GM18505 (cell line): ENCODE measurements around the gene REXO5.
"Not testable (repeated sequence)": the region's sequence is repeated elsewhere in the genome, so short reads cannot be mapped to it uniquely, and the experiment has no call there.

Source experiments
- ATAC-seq: cut with Tn5 transposase; IDR thresholded peaks from one replicate; pipeline ENCODE4 v1.9.1; 2021; ENCODE audit not compliant: unreplicated experiment
- POLR2A ChIP-seq: IDR thresholded peaks from 4 replicates; pipeline ENCODE4 v1.6.1; 2011; ENCODE audit warnings: borderline replicate concordance; ENCODE audit not compliant: insufficient read depth, insufficient read length; ENCODE audit errors: extremely low read depth

REXO5 gene, protein sequence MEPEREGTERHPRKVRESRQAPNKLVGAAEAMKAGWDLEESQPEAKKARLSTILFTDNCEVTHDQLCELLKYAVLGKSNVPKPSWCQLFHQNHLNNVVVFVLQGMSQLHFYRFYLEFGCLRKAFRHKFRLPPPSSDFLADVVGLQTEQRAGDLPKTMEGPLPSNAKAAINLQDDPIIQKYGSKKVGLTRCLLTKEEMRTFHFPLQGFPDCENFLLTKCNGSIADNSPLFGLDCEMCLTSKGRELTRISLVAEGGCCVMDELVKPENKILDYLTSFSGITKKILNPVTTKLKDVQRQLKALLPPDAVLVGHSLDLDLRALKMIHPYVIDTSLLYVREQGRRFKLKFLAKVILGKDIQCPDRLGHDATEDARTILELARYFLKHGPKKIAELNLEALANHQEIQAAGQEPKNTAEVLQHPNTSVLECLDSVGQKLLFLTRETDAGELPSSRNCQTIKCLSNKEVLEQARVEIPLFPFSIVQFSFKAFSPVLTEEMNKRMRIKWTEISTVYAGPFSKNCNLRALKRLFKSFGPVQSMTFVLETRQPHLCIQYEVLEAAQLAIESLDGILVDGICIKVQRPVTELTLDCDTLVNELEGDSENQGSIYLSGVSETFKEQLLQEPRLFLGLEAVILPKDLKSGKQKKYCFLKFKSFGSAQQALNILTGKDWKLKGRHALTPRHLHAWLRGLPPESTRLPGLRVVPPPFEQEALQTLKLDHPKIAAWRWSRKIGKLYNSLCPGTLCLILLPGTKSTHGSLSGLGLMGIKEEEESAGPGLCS

GRCh38 chr16:20806168-20807050 lies at the start of gene REXO5, which contains the start of gene ERI2:
REXO5 (plus strand) TSS chr16:20806527; CDS start chr16:20806954, 427 bp downstream.
ERI2 (minus strand) TSS chr16:20806472; CDS start chr16:20806430, 42 bp downstream.
- TF ChIP-seq POLR2A, result peak; percentile 83
- ATAC-seq, result peak; percentile 68

DNA sequence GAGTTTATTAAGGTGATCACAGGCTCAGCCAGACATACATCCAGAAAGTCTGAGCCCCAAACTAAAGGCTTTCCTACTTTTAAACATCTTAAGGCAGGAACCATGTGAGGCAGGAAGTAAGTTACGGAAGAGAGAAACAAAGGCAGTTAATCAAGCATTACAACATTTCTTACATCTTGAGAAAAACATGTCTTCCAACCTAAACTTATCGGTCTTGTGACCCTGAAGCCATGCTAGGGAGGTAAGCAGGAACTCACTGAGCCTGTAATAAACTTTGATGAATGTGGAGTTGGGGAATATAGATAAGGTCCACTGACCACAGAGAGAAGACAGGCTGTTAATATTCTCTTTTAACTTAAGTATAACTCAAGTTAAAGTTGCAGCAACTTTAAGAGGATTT lies 46.0 kb upstream of the REXO5 start:
- ATAC-seq, result no peak
- no peak for TF ChIP-seq POLR2A

GRCh38 chr16:20761175-20761574 lies 45.2 kb upstream of the REXO5 start:
- TF ChIP-seq POLR2A, result no peak

DNA sequence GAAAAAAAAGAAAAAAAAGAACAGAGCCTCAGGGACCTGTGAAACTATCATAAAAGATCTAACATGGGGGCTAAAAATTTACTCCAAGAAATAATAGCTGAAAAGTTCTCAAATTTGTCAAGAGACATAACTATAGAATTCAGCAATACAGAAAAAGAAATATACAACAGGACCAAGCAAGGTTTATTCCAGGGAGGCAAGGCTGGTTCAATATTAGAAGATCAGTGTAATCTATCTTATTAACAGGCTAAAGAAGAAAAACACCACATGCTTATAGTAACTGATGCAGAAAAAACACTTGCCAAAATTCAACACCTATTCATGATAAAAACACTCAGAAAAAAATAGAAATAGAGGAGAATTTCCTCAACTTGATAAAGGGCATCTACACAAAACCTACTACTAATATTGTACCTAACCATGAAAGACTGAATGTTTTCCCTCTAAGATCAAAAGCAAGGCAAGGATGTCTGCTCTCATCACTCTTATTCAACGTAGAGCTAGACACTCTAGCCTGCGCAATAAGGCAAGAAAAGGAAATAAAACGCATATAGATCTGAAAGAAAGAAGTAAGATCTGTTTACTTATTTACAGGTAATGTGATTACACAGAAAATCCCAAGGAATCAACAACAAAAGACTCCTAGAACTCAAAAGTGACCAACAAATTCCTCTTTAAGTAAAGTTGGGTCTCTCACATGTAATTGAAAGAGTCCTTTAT lies 43.8 kb upstream of the REXO5 start:
- no peak for ATAC-seq

More at GRCh38 chr16:20761175-20761574, 45.2 kb upstream of the REXO5 start:
- no peak for ATAC-seq

DNA sequence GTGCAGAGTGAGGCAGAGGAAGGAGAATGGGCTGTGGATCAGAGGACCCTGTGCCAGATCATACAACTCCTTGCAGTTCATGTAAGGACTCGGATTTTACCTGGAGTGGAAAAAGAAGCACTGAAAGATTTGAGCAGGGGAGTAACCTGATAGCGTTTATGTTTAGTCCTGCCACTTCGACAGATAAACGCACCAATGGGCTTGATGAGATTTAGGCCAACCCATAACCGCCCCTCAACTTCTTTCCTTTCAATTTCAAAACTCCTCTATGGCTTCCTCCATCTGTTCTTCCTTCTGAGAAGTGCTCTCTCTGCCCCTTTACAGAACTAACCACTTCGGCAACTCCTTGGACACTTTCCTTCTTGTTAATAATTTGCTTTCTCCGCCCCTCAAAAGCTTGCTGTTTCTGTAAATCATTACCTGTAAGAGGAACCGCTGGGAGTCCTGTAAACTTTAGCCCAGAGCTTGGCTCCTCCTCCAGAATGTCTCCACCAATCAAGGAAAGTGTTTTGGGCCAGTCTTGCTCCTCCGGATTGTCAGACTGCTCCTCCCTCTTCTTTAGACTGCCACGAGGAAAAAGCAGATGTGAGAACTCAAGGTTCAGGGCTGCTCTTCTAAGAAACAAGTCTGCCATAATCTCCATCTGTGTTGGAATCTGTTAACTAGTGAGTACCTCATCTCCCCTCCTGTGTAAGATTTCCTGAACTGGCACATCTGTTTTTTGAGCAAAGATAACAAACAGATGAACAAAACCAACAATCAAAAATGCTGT lies 42.7 kb upstream of the REXO5 start, which contains the start of gene ACSM3:
ACSM3 (plus strand) TSS at position 554 of the 772 bp plus-strand sequence. CDS start 6,021 bp downstream, outside the sequence.
- peak; percentile 96 for ATAC-seq
- TF ChIP-seq POLR2A, result peak; percentile 57

More for the DNA sequence above, 43.8 kb upstream of the REXO5 start:
- TF ChIP-seq POLR2A, result no peak

DNA sequence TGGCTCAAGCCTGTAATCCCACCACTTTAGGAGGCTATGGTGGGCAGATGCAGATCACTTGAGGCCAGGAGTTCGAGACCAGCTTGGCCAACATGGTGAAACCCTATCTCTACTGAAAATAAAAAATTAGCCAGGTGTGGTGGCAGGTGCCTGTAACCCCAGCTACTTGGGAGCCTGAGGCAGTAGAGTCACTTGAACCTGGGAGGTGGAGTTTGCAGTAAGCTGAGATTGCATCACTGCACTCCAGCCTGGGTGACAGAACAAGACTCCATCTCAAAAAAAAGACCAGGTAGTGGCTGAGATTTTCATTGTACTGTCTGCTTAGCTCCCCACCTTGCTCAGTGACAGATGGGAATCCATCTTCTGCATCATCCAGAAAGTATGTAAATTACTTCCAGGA lies 41.9 kb upstream of the REXO5 start:
- ATAC-seq, result not testable (repeated sequence)

DNA sequence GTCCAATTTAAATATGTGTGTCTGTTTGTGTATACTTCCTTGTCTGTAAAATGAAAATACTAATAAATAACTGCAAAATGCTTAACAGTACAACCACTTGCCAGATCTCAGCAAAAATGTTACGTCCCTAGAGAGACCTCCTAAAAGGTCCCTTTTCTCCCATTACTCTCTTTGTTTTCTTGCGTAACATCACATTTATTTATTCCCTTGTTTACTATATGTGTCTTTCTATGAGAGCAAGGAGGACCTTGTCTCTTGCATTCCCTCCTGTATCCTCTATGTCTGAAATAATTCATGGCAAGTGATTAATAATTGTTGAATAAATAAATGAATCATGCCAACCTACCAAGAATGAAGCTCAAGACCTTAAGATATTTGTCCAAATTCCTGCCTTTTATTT lies 40.6 kb upstream of the REXO5 start:
- ATAC-seq, result no peak
- no peak for TF ChIP-seq POLR2A

GRCh38 chr16:20766294-20766693 lies 40.0 kb upstream of the REXO5 start:
- no peak for ATAC-seq
- TF ChIP-seq POLR2A, result no peak

DNA sequence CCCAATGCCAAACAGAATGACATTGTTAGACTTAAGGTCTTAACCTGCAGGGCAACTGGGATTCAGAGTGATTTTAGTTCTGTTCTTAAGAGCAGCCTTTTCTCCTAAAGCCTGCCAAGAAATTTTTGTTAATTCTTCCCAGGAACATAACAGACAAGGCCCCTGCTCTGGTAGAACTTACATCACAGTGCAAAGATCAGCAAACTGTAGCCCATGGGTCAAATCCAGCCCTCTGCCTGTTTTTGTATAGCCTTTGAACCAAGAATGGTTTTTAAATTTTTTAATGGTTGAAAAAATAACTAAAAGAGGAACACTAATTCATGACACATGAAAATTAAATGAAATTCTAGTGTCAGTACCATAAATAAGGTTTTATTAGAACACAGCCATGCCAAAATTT lies 38.8 kb upstream of the REXO5 start:
- no peak for TF ChIP-seq POLR2A

DNA sequence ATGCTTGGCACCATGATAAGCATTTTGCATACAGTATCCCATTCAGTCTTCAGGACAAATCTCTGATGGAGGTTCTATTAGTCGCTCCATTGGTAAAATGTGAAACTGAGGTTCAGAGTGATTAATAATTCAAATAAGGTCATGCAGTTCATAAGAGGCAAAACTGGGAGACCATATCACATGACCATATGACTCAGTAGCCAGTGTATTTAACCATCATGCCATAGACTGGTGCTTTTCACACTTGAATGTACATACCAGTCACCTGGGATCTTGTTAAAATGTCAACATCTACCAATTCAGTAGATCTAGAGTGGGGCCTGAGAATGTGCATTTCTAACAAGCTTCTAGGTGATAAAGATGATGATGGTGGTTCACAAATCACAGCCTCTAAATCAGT lies 38.2 kb upstream of the REXO5 start:
- no peak for ATAC-seq
- TF ChIP-seq POLR2A, result no peak

More for the DNA sequence above, 38.8 kb upstream of the REXO5 start:
- ATAC-seq, result no peak

GRCh38 chr16:20768818-20769217 lies 37.5 kb upstream of the REXO5 start:
- TF ChIP-seq POLR2A, result no peak

GRCh38 chr16:20773679-20774078 lies 32.6 kb upstream of the REXO5 start:
- ATAC-seq, result no peak
- no peak for TF ChIP-seq POLR2A

More at GRCh38 chr16:20768818-20769217, 37.5 kb upstream of the REXO5 start:
- no peak for ATAC-seq
